ENCODE data around the gene ZDHHC23.

The ZDHHC23 gene

DNA sequence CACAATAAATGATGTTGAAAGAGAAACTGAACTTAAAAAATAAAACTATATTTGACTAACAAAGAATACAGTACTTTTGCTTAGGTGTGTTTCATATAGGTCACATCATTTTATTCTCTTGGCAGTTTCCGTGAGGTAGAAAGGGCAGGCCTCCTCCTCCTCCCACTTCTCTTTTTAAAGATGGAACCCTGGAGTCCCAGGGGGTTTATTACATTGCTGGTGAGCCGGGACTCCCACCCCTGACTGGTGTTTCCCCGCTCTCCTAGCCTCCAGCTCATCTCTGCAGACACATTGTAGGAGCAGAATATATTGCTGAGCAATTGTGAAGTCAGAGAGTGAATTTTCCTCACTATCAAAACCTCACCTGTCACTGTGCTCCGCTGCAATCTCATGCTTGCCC, 30.0 kb downstream of the ZDHHC23 start:
- H3K27ac ChIP-seq, result no peak overlapping the region
- no peak overlapping the region for H2AFZ ChIP-seq (ENCODE audit: low read depth)
- no peaks in the 10 kb centered on the region for H3K36me3 ChIP-seq (ENCODE audit: insufficient read depth)
- no peaks in the 10 kb centered on the region for H3K79me2 ChIP-seq (ENCODE audit: insufficient read depth, low read depth)
- H3K9ac ChIP-seq, result no peak overlapping the region
- H3K27me3 ChIP-seq (ENCODE audit: insufficient read depth, low read depth), result no peaks in the 10 kb centered on the region
- H4K20me1 ChIP-seq (ENCODE audit: insufficient read depth), result no peaks in the 10 kb centered on the region
- H3K4me1 ChIP-seq (ENCODE audit: low read depth, poor library complexity, severe bottlenecking), result no peaks in the 10 kb centered on the region
- TF ChIP-seq, protein P1, sequence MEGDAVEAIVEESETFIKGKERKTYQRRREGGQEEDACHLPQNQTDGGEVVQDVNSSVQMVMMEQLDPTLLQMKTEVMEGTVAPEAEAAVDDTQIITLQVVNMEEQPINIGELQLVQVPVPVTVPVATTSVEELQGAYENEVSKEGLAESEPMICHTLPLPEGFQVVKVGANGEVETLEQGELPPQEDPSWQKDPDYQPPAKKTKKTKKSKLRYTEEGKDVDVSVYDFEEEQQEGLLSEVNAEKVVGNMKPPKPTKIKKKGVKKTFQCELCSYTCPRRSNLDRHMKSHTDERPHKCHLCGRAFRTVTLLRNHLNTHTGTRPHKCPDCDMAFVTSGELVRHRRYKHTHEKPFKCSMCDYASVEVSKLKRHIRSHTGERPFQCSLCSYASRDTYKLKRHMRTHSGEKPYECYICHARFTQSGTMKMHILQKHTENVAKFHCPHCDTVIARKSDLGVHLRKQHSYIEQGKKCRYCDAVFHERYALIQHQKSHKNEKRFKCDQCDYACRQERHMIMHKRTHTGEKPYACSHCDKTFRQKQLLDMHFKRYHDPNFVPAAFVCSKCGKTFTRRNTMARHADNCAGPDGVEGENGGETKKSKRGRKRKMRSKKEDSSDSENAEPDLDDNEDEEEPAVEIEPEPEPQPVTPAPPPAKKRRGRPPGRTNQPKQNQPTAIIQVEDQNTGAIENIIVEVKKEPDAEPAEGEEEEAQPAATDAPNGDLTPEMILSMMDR (conservative IDR thresholded peaks at IDR 0.05; ENCODE audit: low read depth, low read length), result no peak
- no peak overlapping the region for H3K4me3 ChIP-seq (IDR thresholded peaks at IDR 0.05; ENCODE audit: insufficient read depth, low read depth, low read length)
- no peak overlapping the region for H3K4me2 ChIP-seq

DNA sequence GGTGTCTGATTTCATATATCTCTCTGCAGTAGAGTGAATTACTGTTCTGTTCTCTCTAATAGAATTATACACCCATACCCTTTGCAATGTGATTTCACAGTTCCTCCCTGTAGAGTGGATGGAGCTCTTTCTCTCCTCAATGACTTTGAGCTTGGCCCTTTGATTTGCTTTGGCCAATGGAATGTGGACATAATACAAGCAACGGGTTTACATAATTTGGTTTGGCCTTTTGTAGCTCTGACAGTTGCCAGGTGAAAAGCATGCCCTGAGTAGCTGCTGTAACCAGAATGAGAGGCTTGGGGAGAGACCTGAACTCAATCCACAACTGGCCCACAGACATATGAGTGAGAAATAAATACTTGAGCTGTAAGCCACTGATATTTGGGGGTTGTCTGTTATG, 32.1 kb downstream of the ZDHHC23 start:
- no peaks in the 10 kb centered on the region for H3K4me1 ChIP-seq (ENCODE audit: low read depth, poor library complexity, severe bottlenecking)
- H3K4me3 ChIP-seq (IDR thresholded peaks at IDR 0.05; ENCODE audit: insufficient read depth, low read depth, low read length), result no peak overlapping the region
- no peak overlapping the region for H3K27ac ChIP-seq
- H4K20me1 ChIP-seq (ENCODE audit: insufficient read depth), result no peaks in the 10 kb centered on the region
- no peak overlapping the region for H3K4me2 ChIP-seq
- no peaks in the 10 kb centered on the region for H3K36me3 ChIP-seq (ENCODE audit: insufficient read depth)
- TF ChIP-seq, protein P1 (conservative IDR thresholded peaks at IDR 0.05; ENCODE audit: low read depth, low read length), result no peak
- no peaks in the 10 kb centered on the region for H3K79me2 ChIP-seq (ENCODE audit: insufficient read depth, low read depth)
- no peak overlapping the region for H2AFZ ChIP-seq (ENCODE audit: low read depth)
- no peaks in the 10 kb centered on the region for H3K27me3 ChIP-seq (ENCODE audit: insufficient read depth, low read depth)
- H3K9ac ChIP-seq, result no peak overlapping the region

DNA sequence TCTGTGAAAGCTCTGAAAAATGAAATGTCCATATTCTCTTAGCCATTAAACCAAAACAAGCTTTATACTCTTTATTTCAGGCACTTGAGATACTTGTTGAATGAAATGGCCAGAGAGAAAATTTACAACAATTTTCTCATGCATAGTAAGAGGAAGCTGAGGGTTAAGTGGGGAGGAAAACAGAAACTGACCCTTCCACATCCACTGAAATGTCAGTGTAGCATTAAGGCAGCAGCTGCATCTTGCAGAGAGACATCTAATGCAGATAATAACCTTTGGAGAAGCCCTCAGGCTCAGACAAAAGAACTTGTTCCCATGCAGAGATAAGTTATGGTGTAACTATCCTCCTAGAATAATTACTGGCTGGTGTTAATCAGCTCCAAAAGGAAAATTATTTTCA, 34.0 kb downstream of the ZDHHC23 start:
- Histone ChIP-seq H3K27ac (no peak overlapping the region), H3K4me3 (IDR thresholded peaks at IDR 0.05; ENCODE audit: insufficient read depth, low read depth, low read length) (no peak overlapping the region), H3K27me3 (ENCODE audit: insufficient read depth, low read depth) (no peaks in the 10 kb centered on the region), H2AFZ (ENCODE audit: low read depth) (no peak overlapping the region), H4K20me1 (ENCODE audit: insufficient read depth) (no peaks in the 10 kb centered on the region), H3K4me1 (ENCODE audit: low read depth, poor library complexity, severe bottlenecking) (no peaks in the 10 kb centered on the region), H3K79me2 (ENCODE audit: insufficient read depth, low read depth) (no peaks in the 10 kb centered on the region), H3K36me3 (ENCODE audit: insufficient read depth) (no peaks in the 10 kb centered on the region), H3K9ac (no peak overlapping the region), H3K4me2 (no peak overlapping the region)
- TF ChIP-seq, protein P1 (conservative IDR thresholded peaks at IDR 0.05; ENCODE audit: low read depth, low read length), result no peak

DNA sequence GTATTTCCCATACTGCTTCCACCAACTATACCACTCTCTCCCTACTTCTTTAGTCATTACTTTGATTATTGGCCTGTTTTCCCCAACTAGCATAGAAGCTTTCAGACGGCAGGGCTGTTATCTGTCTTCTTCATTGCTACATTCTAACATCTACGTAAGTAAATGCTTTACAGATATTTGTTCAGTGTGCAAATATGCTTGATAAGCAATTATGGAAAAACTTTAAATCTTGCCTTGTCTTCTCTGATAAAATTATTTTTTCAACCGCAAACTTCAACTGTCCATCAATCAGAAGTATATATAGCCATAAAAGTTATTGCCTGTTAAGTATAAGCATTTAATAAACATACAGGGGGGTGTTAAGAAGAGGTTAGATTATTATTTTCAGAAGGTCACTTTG, 35.7 kb downstream of the ZDHHC23 start:
- Histone ChIP-seq H3K36me3 (ENCODE audit: insufficient read depth) (no peaks in the 10 kb centered on the region), H3K4me3 (IDR thresholded peaks at IDR 0.05; ENCODE audit: insufficient read depth, low read depth, low read length) (no peak overlapping the region), H3K9ac (no peak overlapping the region), H3K27me3 (ENCODE audit: insufficient read depth, low read depth) (no peaks in the 10 kb centered on the region), H4K20me1 (ENCODE audit: insufficient read depth) (no peaks in the 10 kb centered on the region), H3K4me2 (no peak overlapping the region), H3K27ac (no peak overlapping the region), H2AFZ (ENCODE audit: low read depth) (no peak overlapping the region), H3K4me1 (ENCODE audit: low read depth, poor library complexity, severe bottlenecking) (no peaks in the 10 kb centered on the region), H3K79me2 (ENCODE audit: insufficient read depth, low read depth) (no peaks in the 10 kb centered on the region)
- TF ChIP-seq, protein P1 (conservative IDR thresholded peaks at IDR 0.05; ENCODE audit: low read depth, low read length), result no peak

Data from KMS-11 (cell line).